ENCODE results near the gene DNPEP.

Gene DNPEP

DNA sequence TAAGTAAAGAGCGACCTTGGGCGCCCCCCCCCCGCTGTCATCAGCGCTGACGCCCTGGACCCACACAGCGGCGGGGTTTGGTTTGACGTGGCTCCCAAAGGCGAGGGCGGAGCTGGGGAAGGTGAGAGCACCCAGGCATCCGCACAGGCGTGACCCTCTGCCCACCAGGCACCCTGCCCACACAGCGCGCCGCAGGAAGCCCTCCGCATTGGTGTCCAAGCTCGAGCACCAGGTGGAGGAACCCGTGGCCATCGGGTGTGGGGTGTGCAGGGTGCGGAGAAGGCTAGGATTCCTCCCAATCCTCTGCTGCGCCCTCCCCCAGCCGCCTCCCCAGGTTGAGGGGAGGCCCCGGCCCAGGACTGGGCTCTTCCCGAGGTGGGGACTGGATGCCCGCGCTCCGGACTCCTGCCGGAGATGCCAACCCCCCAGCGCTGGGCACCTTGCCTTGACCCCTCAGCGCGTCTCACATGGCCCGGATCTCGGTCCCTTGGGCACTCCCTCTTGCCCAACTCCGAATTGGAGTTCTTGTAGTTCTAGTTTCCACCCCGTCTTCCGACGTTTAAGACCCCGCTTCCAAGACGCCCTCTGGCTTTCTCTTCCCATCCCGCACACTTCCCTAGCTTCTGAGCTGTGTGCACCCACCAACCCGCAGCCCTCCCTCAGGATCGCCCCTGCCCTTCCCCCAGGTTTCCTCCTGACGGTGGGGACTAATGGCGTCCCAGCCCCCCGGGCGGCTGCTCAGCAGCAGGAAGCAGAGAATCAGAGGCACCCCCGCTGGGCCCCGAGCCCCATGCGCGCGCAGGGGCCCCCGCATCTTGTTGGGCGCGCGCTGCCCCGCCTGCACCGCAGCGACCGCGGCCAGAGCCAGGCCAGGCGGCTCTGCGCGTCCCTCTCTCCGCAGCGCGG lies 29.3 kb downstream of the DNPEP start:
- DNase-seq, result no peak

DNA sequence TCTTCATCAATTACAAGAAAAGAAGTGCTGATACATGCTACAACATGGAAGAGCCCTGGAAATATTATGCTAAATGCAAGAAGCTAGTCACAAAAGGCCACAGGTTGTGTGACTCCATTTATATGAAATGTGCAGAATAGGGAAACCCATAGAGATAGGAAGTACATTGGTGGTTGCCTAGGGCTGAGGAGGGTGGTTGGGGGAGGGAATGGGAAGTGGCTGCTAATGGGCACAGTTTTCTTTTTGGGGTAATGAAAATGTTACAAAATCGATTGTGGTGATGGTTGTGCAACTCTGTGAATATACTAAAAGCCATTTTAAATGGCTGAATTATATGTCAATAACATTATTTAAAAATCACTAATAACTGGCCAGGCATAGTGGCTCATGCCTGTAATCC lies 30.9 kb downstream of the DNPEP start:
- no peak for DNase-seq

DNA sequence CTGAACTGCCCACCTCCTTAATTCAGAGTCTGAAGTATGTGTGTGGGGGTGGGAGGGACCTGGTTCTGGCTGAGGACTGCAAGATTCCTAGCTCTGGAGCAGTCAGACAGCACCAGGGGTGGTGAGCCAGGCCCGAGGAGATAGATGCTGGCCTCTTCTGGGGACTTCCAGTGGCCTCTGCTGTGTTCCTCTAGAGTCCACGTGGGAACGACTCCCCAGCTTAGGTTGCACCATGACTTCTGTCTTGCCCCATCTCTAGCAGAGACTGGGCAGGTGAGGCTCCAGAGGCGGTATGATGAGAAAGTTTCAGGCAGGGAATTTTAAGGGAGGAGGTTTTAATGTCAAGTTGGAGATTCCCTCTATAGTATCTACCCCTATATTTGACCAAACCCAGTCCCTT lies 33.1 kb downstream of the DNPEP start:
- DNase-seq, result no peak

DNA sequence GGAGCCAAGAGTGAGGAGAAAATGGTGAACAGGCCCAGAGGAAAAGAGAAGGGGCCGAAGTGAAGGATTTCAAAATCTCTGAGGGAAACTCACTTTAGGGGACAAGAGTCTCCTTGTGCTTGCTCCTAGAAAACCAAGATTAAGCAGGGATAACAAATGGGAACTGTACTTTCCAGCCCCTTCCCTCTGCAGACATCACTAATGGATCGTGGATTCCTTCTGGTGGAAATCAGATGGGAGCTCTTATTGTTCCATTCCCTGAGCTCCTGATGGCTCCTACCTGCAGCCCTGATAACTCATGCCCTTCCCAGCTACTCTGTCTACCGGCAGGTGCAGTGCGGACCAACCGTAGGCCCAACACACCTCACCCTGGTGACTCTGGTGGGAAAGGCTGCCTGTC lies 34.6 kb downstream of the DNPEP start:
- DNase-seq, result no peak

DNA sequence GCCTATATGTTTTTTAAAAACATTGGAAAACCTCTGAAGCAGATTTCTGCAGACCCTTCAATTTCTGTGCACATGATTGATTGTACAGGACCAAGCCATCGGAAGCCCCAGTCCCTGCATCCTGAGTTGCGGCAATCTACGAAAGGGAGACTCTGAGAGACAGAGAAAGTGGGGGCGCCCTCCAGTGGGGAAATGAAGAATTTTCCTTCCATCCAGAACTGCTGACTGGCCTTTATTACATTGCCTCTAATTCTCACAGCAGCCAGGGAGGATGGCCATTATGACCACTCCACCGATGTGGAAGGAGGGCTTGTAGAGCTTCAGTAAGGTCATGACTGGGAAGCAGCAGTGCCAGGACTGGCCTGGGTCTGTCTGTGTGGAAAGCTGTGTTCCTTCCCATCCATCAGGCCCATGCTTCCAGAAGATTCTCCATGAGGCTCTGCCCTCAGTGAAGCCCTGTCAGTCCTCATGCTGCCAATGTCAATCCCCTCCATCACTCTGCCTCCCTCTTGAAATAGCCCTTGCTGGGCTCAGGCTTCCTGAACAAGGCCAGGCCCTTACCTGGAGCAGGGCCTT lies 35.2 kb downstream of the DNPEP start:
- peak; percentile 49 for DNase-seq

DNA sequence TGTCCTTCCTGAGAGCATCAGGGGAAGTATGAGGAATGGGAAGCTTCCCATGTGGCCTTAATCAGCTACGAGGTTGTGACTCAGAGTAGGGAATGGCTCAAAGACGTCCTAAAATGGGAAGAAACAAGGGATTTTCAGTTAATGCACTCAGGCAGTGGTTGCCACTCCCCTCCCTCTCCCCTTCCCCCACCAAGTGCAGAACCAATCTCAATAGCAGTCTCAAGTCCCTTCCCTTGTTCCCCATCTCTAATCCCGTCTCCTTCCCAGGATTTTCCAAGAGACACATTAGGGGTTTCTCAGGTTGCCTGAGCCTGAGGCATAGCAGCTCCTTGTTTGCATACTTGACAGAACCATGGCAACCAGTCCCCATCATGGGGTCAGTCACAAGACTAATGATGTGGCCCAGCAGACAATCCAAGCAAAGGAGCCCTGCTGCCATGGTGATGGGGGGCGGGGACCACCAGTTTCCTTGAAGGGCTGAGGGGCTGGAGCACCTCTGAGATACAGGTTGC lies 36.9 kb downstream of the DNPEP start:
- no peak for DNase-seq

DNA sequence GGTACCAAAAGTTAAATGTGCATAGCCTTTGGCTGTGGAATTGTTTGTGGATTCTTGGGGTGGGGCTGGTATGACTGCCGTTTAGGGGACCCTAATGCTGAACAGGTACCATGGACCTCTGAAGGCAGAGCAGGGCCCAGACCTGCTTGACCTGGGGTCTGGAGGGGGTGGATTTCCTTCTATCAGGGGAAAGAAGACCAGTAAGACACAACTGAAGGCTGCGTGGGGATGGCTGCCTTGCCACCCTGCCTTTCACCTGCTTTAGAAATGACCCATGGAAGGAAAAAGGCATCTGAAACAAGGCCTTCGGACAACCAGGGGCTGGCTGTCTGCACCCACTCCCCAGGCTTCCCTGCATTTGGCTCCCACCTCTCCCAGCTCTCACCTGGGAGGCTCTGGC lies 37.5 kb downstream of the DNPEP start:
- no peak for DNase-seq

DNA sequence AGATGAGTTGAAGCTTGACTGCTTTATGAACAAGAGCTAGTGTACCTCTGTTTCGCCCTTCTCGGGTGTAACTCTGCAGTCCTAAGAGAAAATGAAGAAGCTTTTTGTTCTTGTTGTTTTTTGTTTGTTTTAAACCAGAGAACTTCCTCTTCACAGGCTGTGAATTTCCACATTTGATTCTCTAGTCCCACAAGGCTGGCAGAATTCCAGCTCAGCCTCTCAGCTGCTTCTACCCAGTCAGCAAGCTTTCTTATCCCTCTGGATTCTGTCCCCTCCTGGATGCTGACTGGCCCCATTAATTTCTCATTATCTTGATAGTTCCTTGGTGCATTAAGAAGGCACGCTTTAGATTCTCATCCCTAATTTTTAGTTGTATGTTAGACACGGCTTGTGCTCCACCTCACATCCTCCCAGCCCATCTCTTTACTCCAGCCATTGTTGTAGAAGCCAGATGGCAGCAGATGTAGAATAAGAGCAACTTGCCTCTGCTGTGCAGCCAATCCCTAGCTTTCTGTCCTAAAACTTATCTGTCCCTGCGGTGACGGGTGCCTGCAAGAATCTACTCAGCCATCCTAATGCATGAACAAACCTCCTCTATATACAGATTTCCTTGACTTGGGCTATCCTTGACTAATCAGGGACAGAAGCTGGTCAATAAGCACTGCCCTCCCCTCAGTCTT lies 42.8 kb downstream of the DNPEP start:
- DNase-seq, result no peak

DNA sequence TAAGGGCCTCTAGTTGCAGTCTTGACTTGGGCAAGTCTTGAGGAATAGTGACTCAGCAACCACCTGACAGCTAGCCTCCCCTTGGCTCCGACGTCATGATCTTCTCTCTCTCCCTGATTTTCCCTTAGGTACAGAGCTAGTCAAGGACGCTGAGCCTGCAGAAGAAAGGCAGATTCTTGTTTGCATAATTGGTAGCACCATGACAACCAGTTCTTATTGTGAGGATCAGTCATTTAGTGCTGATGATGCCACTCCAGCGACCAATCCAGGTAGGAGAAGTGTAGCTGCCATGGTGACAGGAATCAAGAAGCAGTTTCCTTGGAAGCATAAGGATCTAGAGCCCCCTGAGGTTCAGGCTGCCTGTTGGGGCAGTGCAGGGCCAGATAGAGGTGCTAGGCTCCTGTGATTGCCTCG lies 52.3 kb downstream of the DNPEP start:
- DNase-seq, result no peak

DNA sequence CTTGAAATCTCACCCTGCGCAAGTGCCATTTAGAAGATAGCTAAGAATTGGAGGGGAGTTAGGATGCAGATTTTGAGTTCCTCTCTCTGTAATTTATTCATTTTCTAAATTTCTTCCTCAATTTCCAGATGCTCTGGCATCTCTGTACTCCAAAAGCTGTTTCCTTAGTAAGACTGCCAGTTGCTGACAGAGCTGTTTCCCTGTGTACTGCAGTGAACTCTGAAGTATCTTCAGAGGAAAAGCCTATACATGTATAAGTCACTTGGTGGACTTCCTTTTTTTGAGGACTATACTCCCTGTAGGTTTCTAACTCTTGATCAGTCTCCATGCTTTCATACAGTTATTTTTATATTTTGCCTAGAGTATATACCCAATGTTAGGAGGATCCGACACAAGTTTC lies 53.6 kb downstream of the DNPEP start:
- no peak for DNase-seq

DNA sequence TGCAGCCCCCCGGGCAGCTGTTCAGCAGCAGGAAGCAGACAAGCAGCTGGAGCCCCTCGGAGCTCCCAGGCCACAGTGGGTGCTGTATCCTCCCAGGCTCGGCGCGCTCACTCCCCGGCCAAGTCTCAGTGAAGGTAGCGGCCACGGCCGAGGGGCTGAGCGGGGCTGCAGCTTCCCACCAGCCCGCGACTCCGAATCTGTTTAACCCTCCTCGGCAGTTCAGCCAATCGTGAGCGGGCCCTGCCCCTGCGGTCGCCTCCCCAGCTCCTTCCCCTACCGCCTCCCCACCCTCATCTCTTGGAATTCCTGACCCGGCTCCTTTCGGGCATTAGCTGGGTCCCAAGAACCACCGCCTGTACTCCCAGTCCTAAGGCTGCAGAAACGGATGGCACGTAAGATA lies 55.2 kb downstream of the DNPEP start, which contains the start of gene RESP18:
Gene RESP18, minus strand, starts transcription at position 203 of the 400 bp plus-strand sequence.
- DNase-seq, result no peak

DNA sequence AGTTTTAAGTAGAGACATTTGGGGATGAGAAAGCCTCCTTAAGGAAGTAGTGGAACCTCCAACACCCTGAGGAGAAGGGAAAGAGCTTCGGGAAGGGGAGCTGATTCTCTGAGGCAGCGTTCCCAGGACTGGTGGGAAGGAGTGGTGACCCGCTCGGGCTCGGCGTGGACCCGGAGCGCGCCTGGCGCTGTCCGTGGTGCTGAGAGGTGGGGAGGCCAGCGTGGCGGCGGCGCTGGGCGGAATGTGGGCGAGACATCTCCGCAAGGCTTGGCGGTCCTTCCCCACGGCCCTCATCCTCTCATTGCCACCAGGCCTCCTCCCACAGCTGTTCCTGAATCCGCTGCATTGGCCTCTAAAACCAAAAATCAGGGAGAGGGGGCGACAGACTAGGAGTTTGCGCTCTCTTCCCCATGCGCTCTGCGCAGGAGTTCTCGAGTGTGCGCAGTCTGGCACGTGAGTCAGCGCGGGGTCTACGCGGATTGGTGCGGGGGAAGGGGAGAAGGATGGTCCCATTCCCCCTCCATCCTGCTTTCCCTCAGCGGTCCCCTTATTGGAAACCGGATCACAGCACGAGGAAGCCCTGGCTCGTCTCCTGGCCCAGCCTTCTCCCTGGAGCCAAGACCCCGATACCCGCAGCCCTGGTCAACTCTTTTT lies 56.0 kb downstream of the DNPEP start:
- DNase-seq, result no peak

DNA sequence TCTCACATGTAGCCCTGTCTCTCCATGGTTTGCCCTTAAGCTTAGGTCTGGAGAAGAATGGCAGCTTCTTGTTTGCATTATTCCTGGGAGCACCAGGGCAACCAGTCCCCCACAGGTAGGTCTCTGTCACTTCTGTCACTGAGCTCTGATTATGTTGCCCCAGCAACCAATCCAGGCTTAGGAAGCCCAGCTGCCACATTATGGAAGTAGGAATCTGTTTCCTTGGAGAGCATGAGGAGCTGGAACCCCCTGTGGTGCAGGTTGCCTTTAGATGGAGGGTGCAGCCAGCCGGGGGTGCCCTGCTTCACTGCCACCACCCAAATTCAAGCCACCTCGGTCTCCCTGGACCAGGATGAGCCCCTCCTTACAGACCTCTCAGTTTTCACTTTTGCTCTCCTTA lies 60.0 kb downstream of the DNPEP start:
- DNase-seq, result no peak

DNA sequence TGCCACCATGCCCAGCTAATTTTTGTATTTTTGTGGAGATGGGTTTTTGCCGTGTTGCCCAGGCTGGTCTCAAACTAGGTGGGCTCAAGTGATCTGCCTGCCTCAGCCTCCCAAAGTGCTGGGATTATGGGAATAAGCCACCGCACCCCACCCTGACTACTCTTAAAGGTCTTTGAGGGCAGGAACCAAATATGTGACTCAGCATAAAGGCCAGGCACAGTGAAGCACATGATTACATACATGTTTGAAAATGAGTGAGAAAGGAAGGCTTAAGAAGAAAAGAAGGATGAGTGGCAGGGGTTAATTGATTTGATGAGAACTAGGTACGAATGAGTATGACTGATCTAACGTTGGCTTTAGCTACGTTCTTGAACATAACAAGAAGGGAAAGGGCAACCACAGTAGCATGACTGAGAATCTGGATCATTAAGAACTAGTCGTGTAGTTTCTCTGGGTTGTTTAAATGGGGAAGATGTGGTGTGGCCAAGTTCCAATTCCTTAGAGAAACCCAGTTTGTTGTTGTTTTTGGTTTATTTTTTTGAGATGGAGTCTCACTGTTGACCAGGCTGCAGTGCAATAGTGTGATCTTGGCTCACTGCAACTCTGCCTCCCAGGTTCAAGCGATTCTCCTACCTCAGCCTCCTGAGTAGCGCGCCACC lies 61.9 kb downstream of the DNPEP start:
- no peak for DNase-seq

DNA sequence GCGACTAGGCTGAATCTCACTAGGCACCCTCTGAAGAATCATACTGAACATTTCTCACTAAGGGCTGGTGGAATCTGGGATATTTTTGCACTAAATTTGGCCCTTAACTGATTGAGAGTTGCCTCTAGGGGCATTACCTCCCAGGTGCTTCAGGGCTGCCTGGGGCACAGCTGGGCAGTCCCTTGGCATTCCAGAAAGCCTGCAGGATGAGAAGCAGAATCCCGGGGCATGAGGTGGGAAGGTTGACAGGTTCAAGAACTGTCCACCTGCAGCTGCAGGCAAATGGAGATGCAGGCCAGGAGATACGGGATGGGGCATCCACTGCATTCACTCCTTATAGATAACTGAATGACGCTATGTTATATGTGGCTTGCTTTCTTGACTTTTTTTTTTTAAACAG lies 62.6 kb downstream of the DNPEP start:
- no peak for DNase-seq

DNA sequence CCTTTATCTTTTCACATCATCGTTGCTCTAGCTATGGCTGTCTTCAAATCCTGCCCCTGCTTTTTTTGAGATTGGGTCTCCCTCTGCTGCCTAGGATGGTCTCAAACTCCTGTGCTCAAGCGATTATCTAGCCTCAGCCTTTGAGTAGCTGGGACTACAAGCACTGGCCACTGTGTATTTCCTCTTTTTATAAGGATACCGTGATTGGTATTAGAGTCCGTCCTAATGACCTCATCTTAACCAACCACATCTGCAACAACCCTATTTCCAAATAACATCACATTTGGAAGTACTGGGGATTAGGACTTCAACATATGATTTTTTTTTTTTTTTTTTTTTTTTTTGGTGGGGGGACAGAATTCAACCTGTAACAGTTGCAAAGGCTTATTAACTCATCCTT lies 64.3 kb downstream of the DNPEP start:
- DNase-seq, result no peak
